Naive thymus-derived CD4-positive, alpha-beta T cell (primary cell): ENCODE data around the gene PLPPR2. TPM values are rescaled to one million over a fixed set of nuclear protein-coding genes. Genes with fewer than 3 reads are reported as not detected.
"Not testable (repeated sequence)": the region's sequence is repeated elsewhere in the genome, so short reads cannot be mapped to it uniquely, and the experiment has no call there.

Source experiments
- ATAC-seq: fragments of 150-1000 bp; cut with Tn5 transposase; 2 replicates; pipeline ENCODE4 v1.10.0; 2021; ENCODE audit warnings: mild to moderate bottlenecking, moderate library complexity
- CTCF ChIA-PET: fragments of 350-600 bp; sonication (Branson Sonifier 250); formaldehyde crosslinking; loops from one replicate; lab custom pipeline; 2021; ENCODE audit warnings: antibody characterized with exemption; lab: Charles Lee
- POLR2A ChIA-PET: fragments of 350-600 bp; sonication (Branson Sonifier 250); formaldehyde crosslinking; loops from one replicate; lab custom pipeline; 2021; ENCODE audit warnings: antibody characterized with exemption, inconsistent platforms; lab: Charles Lee
- DNase-seq, 9 donors: peaks; one replicate each; pipeline versions ENCODE4 v3.0.0 to v3.0.0-alpha.2; 2020 to 2022; ENCODE audit warnings: mixed read lengths in 1 of 9
- H3K27ac ChIP-seq: one replicate; pipeline ENCODE4 v1.7.0; 2013; ENCODE audit warnings: mild to moderate bottlenecking, low read depth, low read length, moderate library complexity
- H3K27me3 ChIP-seq, 2 donors: one replicate each; pipeline ENCODE4 v1.7.0; 2013; ENCODE audit warnings: low read length in 2 of 2, mild to moderate bottlenecking in 2 of 2, moderate library complexity in 2 of 2; ENCODE audit not compliant: control insufficient read depth in 2 of 2, insufficient read depth in 2 of 2
- H3K36me3 ChIP-seq, 3 experiments: 1 replicate in 2 of 3; 2 replicates in 1 of 3; pipeline ENCODE4 v1.7.0; 2013; ENCODE audit warnings: low read length in 3 of 3, mild to moderate bottlenecking in 3 of 3, moderate library complexity in 1 of 3; ENCODE audit not compliant: insufficient read depth in 3 of 3, control insufficient read depth in 2 of 3
- H3K4me1 ChIP-seq, 2 donors: one replicate each; pipeline ENCODE4 v1.7.0; 2013; ENCODE audit warnings: low read length in 2 of 2, mild to moderate bottlenecking in 2 of 2, moderate library complexity in 1 of 2; ENCODE audit not compliant: control insufficient read depth in 2 of 2, insufficient read depth in 2 of 2
- H3K4me3 ChIP-seq: 2 replicates; pipeline ENCODE4 v1.7.0; 2013; ENCODE audit warnings: mild to moderate bottlenecking, low read length
- H3K9me3 ChIP-seq, 3 experiments: 1 replicate in 2 of 3; 2 replicates in 1 of 3; pipeline ENCODE4 v1.7.0; 2013; ENCODE audit warnings: low read length in 3 of 3; ENCODE audit not compliant: control insufficient read depth in 2 of 3
- H3K27ac Mint-ChIP-seq, 9 donors: one replicate each; pipeline ENCODE4 v1.8.0; 2020 to 2022; ENCODE audit warnings: mixed read lengths in 9 of 9, mild to moderate bottlenecking in 8 of 9, moderate library complexity in 5 of 9, inconsistent platforms in 2 of 9
- H3K27me3 Mint-ChIP-seq, 5 donors: one replicate each; pipeline ENCODE4 v1.8.0; 2021 to 2022; ENCODE audit warnings: mixed read lengths in 5 of 5, mild to moderate bottlenecking in 1 of 5
- H3K36me3 Mint-ChIP-seq, 5 donors: one replicate each; pipeline ENCODE4 v1.8.0; 2020 to 2022; ENCODE audit warnings: mixed read lengths in 5 of 5, mild to moderate bottlenecking in 3 of 5, inconsistent platforms in 1 of 5
- H3K4me1 Mint-ChIP-seq, 7 donors: one replicate each; pipeline ENCODE4 v1.8.0; 2020 to 2022; ENCODE audit warnings: mixed read lengths in 7 of 7, mild to moderate bottlenecking in 3 of 7, inconsistent platforms in 1 of 7
- H3K4me3 Mint-ChIP-seq, 10 donors: one replicate each; pipeline ENCODE4 v1.8.0; 2020 to 2022; ENCODE audit warnings: mild to moderate bottlenecking in 10 of 10, mixed read lengths in 10 of 10, moderate library complexity in 6 of 10, inconsistent platforms in 2 of 10
- H3K9me3 Mint-ChIP-seq, 11 donors: one replicate each; pipeline ENCODE4 v1.8.0; 2020 to 2022; ENCODE audit warnings: mixed read lengths in 11 of 11, mild to moderate bottlenecking in 4 of 11, inconsistent platforms in 1 of 11, moderate library complexity in 1 of 11
- intact Hi-C, 2 donors: fragments of 100-400 bp; cut with micrococcal nuclease; formaldehyde crosslinking; loops; one replicate each; pipeline ENCODE4 v1.15.1; 2023
- polyA plus RNA-seq, 2 donors: library from polyadenylated mRNA; unstranded; fragments of 300-500 nt; fragmentation: Illumina TruSeq; gene quantifications; one replicate each; pipeline ENCODE4 v1.2.3, GENCODE V29; 2021
- total RNA-seq, 6 experiments: library from RNA in 5 of 6; stranded (reverse) in 5 of 6; gene quantifications; 1 replicate in 5 of 6; 2 replicates in 1 of 6; pipeline ENCODE4 v1.2.3 and lab custom pipeline; 2021 to 2026

PLPPR2 gene
- total and polyA plus RNA-seq, 7 experiments from 2014 or later = 0.92 to 31.0 (median 12.8) TPM

DNA sequence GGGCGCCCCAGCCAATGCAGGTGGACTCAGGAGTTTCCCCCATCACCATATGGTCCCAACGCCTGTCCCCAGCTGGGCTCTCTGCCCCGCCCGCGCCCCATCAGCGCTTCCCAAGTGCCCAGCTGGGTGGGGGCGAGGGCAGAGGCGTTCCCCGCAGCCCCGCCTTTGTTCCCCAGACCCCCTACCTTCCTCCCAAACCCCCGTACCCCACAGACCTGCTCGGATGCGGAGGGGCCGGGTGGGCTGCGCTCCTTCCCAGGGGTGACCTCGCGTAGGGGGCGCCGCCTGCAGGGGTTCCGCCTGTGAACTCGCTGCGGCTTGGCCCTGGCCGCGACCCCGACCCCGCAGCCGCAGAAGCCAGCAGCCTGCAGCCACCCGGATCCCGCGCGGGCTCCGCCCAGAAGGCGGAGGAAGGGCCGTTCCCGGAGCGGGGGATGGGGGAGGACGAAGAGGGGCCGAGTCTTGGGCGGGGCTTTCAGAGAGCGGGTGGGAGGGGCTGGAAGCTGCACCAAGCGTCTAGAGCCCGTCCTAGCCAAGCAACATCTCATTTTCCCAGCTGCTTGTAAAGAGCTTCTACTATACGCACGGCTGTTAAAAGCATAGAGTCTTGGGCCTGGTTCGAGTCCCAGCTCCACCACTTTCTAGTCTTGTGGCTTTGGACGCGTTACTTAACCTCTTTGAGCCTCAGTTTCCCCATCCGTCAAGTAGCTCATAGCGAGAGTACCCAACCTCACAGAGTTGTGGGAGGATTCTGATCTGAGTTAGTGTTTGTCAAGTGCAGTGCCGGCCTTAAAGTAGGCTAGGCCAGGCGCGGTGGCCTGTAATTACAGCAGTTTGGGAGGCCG, 15.8 kb upstream of the PLPPR2 start, which contains the start of gene RAB3D:
RAB3D (minus strand) TSS at position 404 of the 845 bp plus-strand sequence. CDS start 2,258 bp downstream, outside the sequence.
- H3K4me3 Mint-ChIP-seq = peak within 1 kb of the TSS; percentile 75 to 88 (median 80)

DNA sequence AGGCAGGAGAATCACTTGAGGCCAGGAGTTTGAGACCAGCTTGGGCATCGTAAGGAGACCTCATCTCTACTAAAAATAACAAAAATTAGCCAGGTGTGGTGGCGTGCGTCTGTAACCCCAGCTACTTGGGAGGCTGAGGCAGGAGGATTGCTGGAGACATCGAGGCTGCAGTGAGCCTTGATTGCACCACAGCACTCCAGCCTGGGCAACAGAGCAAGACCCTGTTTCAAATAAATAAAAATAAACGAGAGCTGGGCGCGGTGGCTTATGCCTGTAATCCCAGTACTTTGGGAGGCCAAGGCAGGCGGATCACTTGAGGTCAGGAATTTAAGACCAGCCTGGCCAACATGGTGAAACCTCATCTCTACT, 15.1 kb upstream of the PLPPR2 start:
- DNase-seq, intact Hi-C loops, H3K27me3 Mint-ChIP-seq, H3K27me3 ChIP-seq, H3K27ac ChIP-seq, H3K9me3 ChIP-seq, H3K9me3 Mint-ChIP-seq, ATAC-seq: not testable (repeated sequence)
- H3K4me1 Mint-ChIP-seq = peaks cover 0 to 41% (median 29%) of the 10 kb centered on the region in 7 donors
- H3K4me3 ChIP-seq = peak overlapping the region; percentile 75
- peak overlapping the region in 2 of 9 donors; percentile 52 to 86 for H3K27ac Mint-ChIP-seq
- ChIA-PET POLR2A (interaction anchor here (0.6 to 4.2 kb wide), 3 partner anchors 34 to 173 kb away, joined by 3 to 24 read pairs (median 9); partner anchors contain the start of gene SWSAP1), CTCF (interaction anchor here (0.5 to 0.9 kb wide), 3 partner anchors 12 to 301 kb away, joined by 3 read pairs; partner anchors contain the start of gene SWSAP1)
- peak overlapping the region; percentile 75 to 88 (median 80) for H3K4me3 Mint-ChIP-seq
- peaks cover 6 to 24% (median 17%) of the 10 kb centered on the region in 5 donors for H3K36me3 Mint-ChIP-seq
- H3K36me3 ChIP-seq = peaks cover 0 to 19% (median 4%) of the 10 kb centered on the region in 3 experiments
- H3K4me1 ChIP-seq = peaks cover 7 to 29% of the 10 kb centered on the region in 2 donors

More for the DNA sequence above, 15.8 kb upstream of the PLPPR2 start, which contains the start of gene RAB3D:
- no peaks in the 10 kb centered on the region for H3K9me3 ChIP-seq
- peak within 1 kb of the TSS; percentile 75 for H3K4me3 ChIP-seq
- CTCF ChIA-PET = interaction anchor here (0.5 to 0.9 kb wide), 3 partner anchors 11 to 300 kb away, joined by 3 read pairs; partner anchors contain the start of gene SWSAP1
- H3K27me3 ChIP-seq = no peaks in the 10 kb centered on the region
- peak; percentile 93 for ATAC-seq
- DNase-seq = peak; percentile 32 to 85 (median 57)
- POLR2A ChIA-PET = interaction anchor here (0.6 to 4.2 kb wide), 5 partner anchors 35 to 774 kb away, joined by 3 to 24 read pairs (median 4); partner anchors contain the start of genes KRI1 and SWSAP1
- H3K27ac ChIP-seq = peak within 1 kb of the TSS; percentile 63
- Mint-ChIP-seq H3K27ac (peak within 1 kb of the TSS in 6 of 9 donors; percentile 46 to 86 (median 64)), H3K4me1 (peaks cover 0 to 35% (median 28%) of the 10 kb centered on the region in 7 donors), H3K36me3 (peaks cover 7 to 28% (median 19%) of the 10 kb centered on the region in 5 donors), H3K9me3 (peaks cover 0 to 1% (median 0%) of the 10 kb centered on the region in 11 donors), H3K27me3 (no peaks in the 10 kb centered on the region)
- H3K4me1 ChIP-seq = peaks cover 5 to 28% of the 10 kb centered on the region in 2 donors
- peaks cover 0 to 22% (median 6%) of the 10 kb centered on the region in 3 experiments for H3K36me3 ChIP-seq
- intact Hi-C loops = loop anchor here in 1 of 2 donors (1.0 kb wide), 1 partner anchor 96 kb away; the partner anchor contains the start of genes ODAD3 and PRKCSH

DNA sequence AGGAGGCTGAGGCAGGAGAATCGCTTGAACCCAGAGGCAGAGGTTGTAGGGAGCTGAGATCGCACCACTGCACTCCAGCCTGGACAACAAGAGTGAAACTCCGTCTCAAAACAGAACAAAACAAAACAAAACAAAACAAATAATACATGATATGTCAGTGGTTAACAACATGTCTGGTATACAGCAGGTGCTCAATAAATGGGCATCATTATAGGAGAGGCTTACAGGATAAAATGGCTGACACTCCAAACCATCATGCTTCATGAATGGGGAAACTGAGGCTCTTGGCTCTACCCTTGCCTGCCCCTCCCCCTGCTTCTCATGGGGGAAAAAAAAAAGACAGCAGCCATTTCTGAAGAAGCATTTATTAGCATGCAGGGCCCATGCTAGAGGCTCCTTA, 12.8 kb upstream of the PLPPR2 start:
- Mint-ChIP-seq H3K4me1 (peaks cover 21 to 57% (median 45%) of the 10 kb centered on the region in 7 donors), H3K4me3 (peak overlapping the region in 1 of 10 donors; percentile 45), H3K36me3 (peaks cover 0 to 5% (median 0%) of the 10 kb centered on the region in 5 donors), H3K27me3 (no peaks in the 10 kb centered on the region), H3K27ac (no peak overlapping the region), H3K9me3 (no peaks in the 10 kb centered on the region)
- ChIA-PET POLR2A (no interaction called here), CTCF (no interaction called here)
- ATAC-seq = no peak
- no peak for DNase-seq
- no peak overlapping the region for H3K27ac ChIP-seq
- H3K36me3 ChIP-seq = peaks cover 0 to 9% (median 0%) of the 10 kb centered on the region in 3 experiments
- H3K4me1 ChIP-seq = peaks cover 18 to 39% of the 10 kb centered on the region in 2 donors
- no peaks in the 10 kb centered on the region for H3K27me3 ChIP-seq
- H3K4me3 ChIP-seq = no peak overlapping the region
- intact Hi-C loops = no loop called here
- no peaks in the 10 kb centered on the region for H3K9me3 ChIP-seq

DNA sequence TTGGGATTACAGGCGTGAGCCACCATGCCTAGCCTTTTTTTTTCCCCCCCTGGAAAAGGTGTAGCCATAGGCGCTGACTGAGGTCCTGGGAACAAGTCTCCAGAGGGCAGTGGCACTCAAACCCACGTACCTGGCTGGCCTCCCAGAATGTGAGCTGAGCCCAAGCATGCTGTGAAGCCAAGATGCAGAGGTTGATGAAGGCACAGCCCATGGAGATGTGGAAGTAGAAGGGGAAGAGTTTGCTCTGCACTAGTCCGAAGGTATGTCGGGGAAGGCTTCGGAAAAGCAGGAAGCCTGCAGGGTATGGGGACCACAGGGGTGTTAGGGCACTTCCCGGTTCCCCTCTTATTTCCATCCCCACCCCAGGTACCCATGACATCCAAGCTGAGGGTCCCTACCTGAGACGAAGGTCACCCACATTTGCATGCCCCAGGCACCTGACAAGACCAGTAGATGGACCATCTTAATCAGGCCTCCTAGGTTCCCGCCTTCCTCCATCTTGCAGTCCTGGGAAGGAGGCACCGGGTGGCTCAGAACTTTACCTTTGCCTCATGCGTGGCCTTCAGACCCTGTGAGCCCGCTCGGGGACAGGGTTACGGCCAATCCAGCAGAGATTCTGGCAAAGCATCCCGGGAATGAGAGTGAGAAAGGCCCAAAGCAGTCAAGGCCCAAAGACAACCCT, 10.0 kb upstream of the PLPPR2 start:
- Histone ChIP-seq H3K36me3 (peaks cover 0 to 7% (median 0%) of the 10 kb centered on the region in 3 experiments), H3K4me3 (peak overlapping the region; percentile 75), H3K9me3 (peaks cover 0 to 9% (median 0%) of the 10 kb centered on the region in 3 experiments), H3K27me3 (no peaks in the 10 kb centered on the region), H3K4me1 (peaks cover 13 to 14% of the 10 kb centered on the region in 2 donors), H3K27ac (peak overlapping the region; percentile 83)
- DNase-seq (no peak), ATAC-seq (no peak)
- intact Hi-C loops = loop anchor here in 1 of 2 donors (5.0 kb wide), 1 partner anchor 392 kb away; the partner anchor contains the start of gene ZNF823
- no peaks in the 10 kb centered on the region for H3K27me3 Mint-ChIP-seq
- POLR2A ChIA-PET = interaction anchor here (1.5 to 4.8 kb wide), 4 partner anchors 12 to 32 kb away, joined by 3 to 36 read pairs (median 4); partner anchors contain the start of gene SWSAP1
- CTCF ChIA-PET = interaction anchor here (1.5 kb wide), 1 partner anchor 30 kb away, joined by 13 read pairs; the partner anchor contains the start of gene SWSAP1
- H3K4me3 Mint-ChIP-seq = peak overlapping the region; percentile 92 to 100 (median 98)
- peaks cover 22 to 39% (median 29%) of the 10 kb centered on the region in 7 donors for H3K4me1 Mint-ChIP-seq
- peaks cover 0 to 9% (median 0%) of the 10 kb centered on the region in 11 donors for H3K9me3 Mint-ChIP-seq
- peak overlapping the region in 8 of 9 donors; percentile 89 to 98 (median 95) for H3K27ac Mint-ChIP-seq
- peaks cover 0 to 12% (median 0%) of the 10 kb centered on the region in 5 donors for H3K36me3 Mint-ChIP-seq

DNA sequence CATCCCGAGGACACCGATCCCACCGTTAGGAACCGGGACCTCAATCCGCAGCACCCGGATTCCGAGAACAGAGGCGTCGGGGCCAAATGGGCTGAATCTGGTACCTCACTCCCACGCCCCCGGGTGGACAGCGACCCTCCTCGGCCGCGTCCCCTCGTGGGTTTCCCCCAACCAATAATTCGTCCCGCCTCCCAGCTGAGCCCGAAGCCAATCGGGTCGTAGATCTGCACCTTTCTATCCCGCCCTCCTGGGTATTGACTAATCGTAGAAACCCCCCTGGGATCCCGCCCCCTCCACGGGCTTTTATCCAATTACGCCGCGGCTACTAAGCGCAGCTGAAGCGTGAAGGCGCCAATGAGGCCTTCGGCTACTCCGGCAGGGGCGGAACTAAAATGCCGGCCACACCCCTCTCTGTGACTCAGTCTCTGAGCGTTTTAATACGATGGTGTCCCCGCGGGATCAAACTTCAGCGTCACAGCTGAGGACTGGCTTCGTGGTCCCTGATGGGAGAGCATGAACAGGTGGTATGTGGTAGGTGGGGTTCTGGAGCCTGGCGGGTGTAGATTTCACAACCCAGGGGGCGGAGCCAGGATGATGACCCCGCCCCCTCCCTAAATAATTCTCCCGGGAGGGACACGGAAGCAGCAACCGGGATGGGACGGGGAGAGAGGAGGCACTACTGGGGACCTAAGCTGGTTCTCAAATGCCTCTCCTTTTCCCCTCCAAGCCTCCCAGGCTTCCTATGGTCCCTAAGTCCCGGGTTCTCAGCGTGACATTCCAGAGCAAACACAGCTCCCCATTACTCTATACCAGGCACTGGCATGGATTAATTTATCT, 8.9 kb upstream of the PLPPR2 start, which contains the start of the genes CCDC159 and TMEM205:
CCDC159 (plus strand) TSS at position 416 of the 837 bp plus-strand sequence; CDS start at position 504, 88 bp downstream.
TMEM205 (minus strand) TSS at position 165 of the 837 bp plus-strand sequence. CDS start 649 bp downstream, outside the sequence.
- Mint-ChIP-seq H3K36me3 (peaks cover 0 to 12% (median 0%) of the 10 kb centered on the region in 5 donors), H3K4me1 (peaks cover 22 to 39% (median 29%) of the 10 kb centered on the region in 7 donors), H3K9me3 (peaks cover 0 to 9% (median 0%) of the 10 kb centered on the region in 11 donors), H3K4me3 (peak within 1 kb of the TSS; percentile 92 to 100 (median 98)), H3K27ac (peak within 1 kb of the TSS; percentile 89 to 98 (median 96)), H3K27me3 (no peaks in the 10 kb centered on the region)
- Histone ChIP-seq H3K27ac (peak within 1 kb of the TSS; percentile 83), H3K27me3 (no peaks in the 10 kb centered on the region), H3K36me3 (peaks cover 0 to 7% (median 0%) of the 10 kb centered on the region in 3 experiments), H3K4me3 (peak within 1 kb of the TSS; percentile 75), H3K4me1 (peaks cover 13 to 14% of the 10 kb centered on the region in 2 donors), H3K9me3 (peaks cover 0 to 9% (median 0%) of the 10 kb centered on the region in 3 experiments)
- ChIA-PET CTCF (interaction anchor here (0.7 to 1.5 kb wide), 3 partner anchors 8 to 29 kb away, joined by 3 to 13 read pairs (median 3); partner anchors contain the start of gene SWSAP1), POLR2A (interaction anchor here (0.5 to 4.8 kb wide), 10 partner anchors 8 to 88 kb away, joined by 3 to 36 read pairs (median 4); partner anchors contain the start of gene SWSAP1)
- DNase-seq (peak; percentile 82 to 99 (median 98)), ATAC-seq (peak; percentile 98)
- intact Hi-C loops = loop anchor here (1.0 to 5.0 kb wide), 11 partner anchors 9 to 1527 kb away; partner anchors contain the start of genes ODAD3 (in 2 of the 2), PLPPR2 (in 2 of the 2), PRKCSH (in 2 of the 2) and ELOF1 (in 1 of the 2)
